Astrocyte of the spinal cord (primary cell): Measurements from ENCODE around the gene RERE.

ENCODE experiments used
- DNase-seq: peaks from one replicate; pipeline ENCODE4 v3.0.0; 2011; ENCODE audit warnings: low read depth, low spot score
- H3K4me3 ChIP-seq: 2 replicates; pipeline ENCODE4 v1.5.1; 2011; ENCODE audit warnings: low read depth, mild to moderate bottlenecking, low read length, moderate library complexity
- CTCF ChIP-seq: IDR thresholded peaks from 2 replicates; pipeline ENCODE4 v1.5.1; 2012; ENCODE audit warnings: low read depth, mild to moderate bottlenecking, low read length, inconsistent platforms
- in situ Hi-C: cut with HindIII; loops from 2 replicates; pipeline ENCODE4 v1.10.0; 2017; ENCODE audit warnings: low sequenced_read_pairs

The RERE gene

GRCh38 chr1:8862528-8862927 is 45.1 kb upstream of the RERE start:
- in situ Hi-C loops, result no loop called here
- H3K4me3 ChIP-seq, result no peak overlapping the region
- DNase-seq, result no peak
- peak; percentile 72 for TF ChIP-seq CTCF

- no peak for TF ChIP-seq CTCF
- H3K4me3 ChIP-seq, result no peak overlapping the region
- no peak for DNase-seq
- in situ Hi-C loops, result no loop called here
Measured at GRCh38 chr1:8860738-8861516, 43.5 kb upstream of the RERE start.

- peak; percentile 65 for TF ChIP-seq CTCF
- peak; percentile 75 for DNase-seq
- in situ Hi-C loops, result no loop called here
- H3K4me3 ChIP-seq, result no peak overlapping the region
Measured at GRCh38 chr1:8858888-8859706, 41.7 kb upstream of the RERE start.

- H3K4me3 ChIP-seq, result no peak overlapping the region
- TF ChIP-seq CTCF, result no peak
- in situ Hi-C loops, result no loop called here
- DNase-seq, result peak; percentile 86
Measured at GRCh38 chr1:8858112-8858668, 40.8 kb upstream of the RERE start.

GRCh38 chr1:8856689-8857412 is 39.4 kb upstream of the RERE start:
- H3K4me3 ChIP-seq, result no peak overlapping the region
- no peak for DNase-seq
- TF ChIP-seq CTCF, result no peak
- in situ Hi-C loops, result no loop called here

GRCh38 chr1:8854240-8854639 is 36.8 kb upstream of the RERE start:
- in situ Hi-C loops, result no loop called here
- no peak for TF ChIP-seq CTCF
- H3K4me3 ChIP-seq, result no peak overlapping the region
- no peak for DNase-seq
